Ishikawa (cell line): ENCODE data around the gene KLK8.

ENCODE experiments used
- CEBPB ChIP-seq: IDR thresholded peaks from 2 replicates; pipeline ENCODE4 v1.6.1; 2012
- CREB1 ChIP-seq: IDR thresholded peaks from 2 replicates; pipeline ENCODE4 v1.6.1; 2012; ENCODE audit warnings: low read depth
- EP300 ChIP-seq: IDR thresholded peaks from 2 replicates; pipeline ENCODE4 v1.6.1; 2012; ENCODE audit warnings: borderline replicate concordance
- FOXM1 ChIP-seq: IDR thresholded peaks from 2 replicates; pipeline ENCODE4 v1.6.1; 2012; ENCODE audit warnings: low read depth, borderline replicate concordance
- MAX ChIP-seq: IDR thresholded peaks from 2 replicates; pipeline ENCODE4 v1.6.1; 2012
- NFIC ChIP-seq: IDR thresholded peaks from 2 replicates; pipeline ENCODE4 v1.6.1; 2012
- RAD21 ChIP-seq: IDR thresholded peaks from 2 replicates; pipeline ENCODE4 v1.6.1; 2012; ENCODE audit warnings: low read depth
- TCF12 ChIP-seq: IDR thresholded peaks from 2 replicates; pipeline ENCODE4 v1.6.1; 2012; ENCODE audit warnings: low read depth
- TEAD4 ChIP-seq: IDR thresholded peaks from 2 replicates; pipeline ENCODE4 v1.6.1; 2012

DNA sequence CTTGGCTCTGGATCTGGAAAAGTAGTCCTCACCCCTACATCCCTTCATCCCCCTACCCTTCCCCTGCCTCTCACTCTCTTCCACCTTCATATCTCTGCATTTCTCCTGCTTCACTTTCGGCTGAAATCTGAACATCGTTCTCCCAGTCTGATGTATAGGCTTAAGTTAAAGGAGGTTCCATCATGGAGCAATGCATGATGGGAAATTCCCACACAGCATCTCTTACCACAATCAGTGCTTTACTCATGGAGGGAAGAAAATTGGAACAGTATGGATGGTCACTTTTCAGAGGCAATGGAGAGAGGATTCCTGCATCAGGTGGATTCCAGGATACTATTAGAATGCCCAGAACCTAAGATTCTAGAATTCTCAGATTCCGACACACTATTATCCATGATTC lies 6.1 kb upstream of the KLK8 start:
- TF ChIP-seq CEBPB = no peak
- TF ChIP-seq TCF12 = no peak
- no peak for TF ChIP-seq CREB1
- TF ChIP-seq NFIC = no peak
- no peak for TF ChIP-seq TEAD4
- TF ChIP-seq EP300 = no peak
- TF ChIP-seq RAD21 = no peak
- TF ChIP-seq MAX = no peak
- TF ChIP-seq FOXM1 = no peak
